ENCODE measurements around the gene ATRIP. TPM values are rescaled to one million over a fixed set of nuclear protein-coding genes. Genes with fewer than 3 reads are reported as not detected.

Gene ATRIP
- total RNA-seq, 3 donors from 2014 or later, result 8.2 to 8.6 (median 8.2) TPM

DNA sequence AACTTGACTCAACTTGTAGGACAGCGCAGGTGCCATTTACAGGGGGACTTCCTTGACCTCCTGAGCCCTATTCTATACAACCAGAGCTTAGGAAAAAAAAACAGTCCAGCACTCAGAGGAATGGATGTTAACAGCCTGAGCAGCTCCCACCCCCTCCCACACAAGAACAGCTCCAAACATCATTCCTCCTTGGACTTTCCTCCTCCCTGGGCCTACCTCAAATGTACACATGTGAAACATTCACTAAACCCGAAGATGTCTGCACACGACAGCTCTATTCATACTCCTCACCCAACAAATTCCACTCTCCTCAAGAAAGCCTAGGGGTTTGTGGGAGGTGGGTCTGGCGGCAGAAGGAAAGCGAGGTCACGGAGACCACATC is 503 bp upstream of the ATRIP start:
- H3K27ac ChIP-seq, result peak overlapping the region; percentile 92 to 94
- TF ChIP-seq, protein P1, sequence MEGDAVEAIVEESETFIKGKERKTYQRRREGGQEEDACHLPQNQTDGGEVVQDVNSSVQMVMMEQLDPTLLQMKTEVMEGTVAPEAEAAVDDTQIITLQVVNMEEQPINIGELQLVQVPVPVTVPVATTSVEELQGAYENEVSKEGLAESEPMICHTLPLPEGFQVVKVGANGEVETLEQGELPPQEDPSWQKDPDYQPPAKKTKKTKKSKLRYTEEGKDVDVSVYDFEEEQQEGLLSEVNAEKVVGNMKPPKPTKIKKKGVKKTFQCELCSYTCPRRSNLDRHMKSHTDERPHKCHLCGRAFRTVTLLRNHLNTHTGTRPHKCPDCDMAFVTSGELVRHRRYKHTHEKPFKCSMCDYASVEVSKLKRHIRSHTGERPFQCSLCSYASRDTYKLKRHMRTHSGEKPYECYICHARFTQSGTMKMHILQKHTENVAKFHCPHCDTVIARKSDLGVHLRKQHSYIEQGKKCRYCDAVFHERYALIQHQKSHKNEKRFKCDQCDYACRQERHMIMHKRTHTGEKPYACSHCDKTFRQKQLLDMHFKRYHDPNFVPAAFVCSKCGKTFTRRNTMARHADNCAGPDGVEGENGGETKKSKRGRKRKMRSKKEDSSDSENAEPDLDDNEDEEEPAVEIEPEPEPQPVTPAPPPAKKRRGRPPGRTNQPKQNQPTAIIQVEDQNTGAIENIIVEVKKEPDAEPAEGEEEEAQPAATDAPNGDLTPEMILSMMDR (IDR thresholded peaks at IDR 0.05), result no peak
- TF ChIP-seq POLR2AphosphoS5 (IDR thresholded peaks at IDR 0.05) (no peak), POLR2A (IDR thresholded peaks at IDR 0.05) (no peak)
- no peaks in the 10 kb centered on the region for H3K36me3 ChIP-seq
- intact Hi-C loops (cut with DNase I; ENCODE audit: low total_unique reads), result no loop called here
- H3K9me3 ChIP-seq, result no peaks in the 10 kb centered on the region
- peaks cover 7 to 9% of the 10 kb centered on the region in 2 donors for H3K4me1 ChIP-seq
- H3K4me3 ChIP-seq, result peak overlapping the region; percentile 64 to 96 (median 91)
- no peaks in the 10 kb centered on the region for H3K27me3 ChIP-seq
- no peak for DNase-seq (ENCODE audit: low spot score in 2 of 2)

DNA sequence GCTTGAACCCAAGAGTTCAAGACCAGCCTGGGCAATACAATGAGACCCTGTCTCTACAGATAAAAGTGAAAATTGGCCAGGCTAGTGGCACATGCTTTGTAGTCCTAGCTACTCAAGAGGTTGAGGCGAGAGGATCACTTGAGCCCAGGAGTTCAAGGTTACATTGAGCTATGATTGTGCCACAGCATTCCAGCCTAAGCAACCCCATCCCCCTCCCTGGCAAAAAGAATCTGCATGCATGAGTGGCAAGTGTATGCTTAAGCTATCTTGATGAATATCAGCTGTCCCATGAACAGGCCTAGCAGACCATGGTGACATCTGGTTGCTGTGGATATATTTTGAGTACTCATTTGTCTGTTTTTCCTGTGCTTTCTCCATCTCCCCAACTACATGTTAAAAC is 4.7 kb downstream of the ATRIP start:
- Histone ChIP-seq H3K27me3 (no peaks in the 10 kb centered on the region), H3K36me3 (no peaks in the 10 kb centered on the region), H3K4me3 (no peak overlapping the region), H3K4me1 (no peaks in the 10 kb centered on the region), H3K27ac (no peak overlapping the region), H3K9me3 (no peaks in the 10 kb centered on the region)
- DNase-seq (ENCODE audit: low spot score in 2 of 2), result no peak
- intact Hi-C loops (cut with DNase I; ENCODE audit: low total_unique reads), result no loop called here
- TF ChIP-seq, protein P1 (IDR thresholded peaks at IDR 0.05), result no peak
- TF ChIP-seq POLR2AphosphoS5 (IDR thresholded peaks at IDR 0.05) (no peak), POLR2A (IDR thresholded peaks at IDR 0.05) (no peak)

DNA sequence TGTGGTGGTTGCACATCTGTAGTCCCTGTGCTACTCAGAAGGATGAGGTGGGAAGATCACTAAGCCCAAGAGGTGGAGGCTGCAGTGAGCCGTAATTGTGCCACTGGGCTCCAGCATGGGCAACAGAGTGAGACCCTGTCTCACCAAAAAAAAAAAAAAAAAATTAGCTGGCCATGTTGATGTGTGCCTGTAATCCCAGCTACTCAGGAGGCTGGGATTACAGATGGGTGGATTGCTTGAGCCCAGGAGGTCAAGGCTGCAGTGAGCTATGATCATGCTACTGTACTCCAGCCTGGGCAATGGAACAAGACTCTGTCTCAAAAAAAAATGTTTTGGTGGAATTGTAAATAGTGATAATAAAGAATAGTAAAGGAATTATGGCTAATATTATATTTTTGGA is 9.9 kb downstream of the ATRIP start:
- DNase-seq (ENCODE audit: low spot score in 2 of 2), result no peak
- intact Hi-C loops (cut with DNase I; ENCODE audit: low total_unique reads), result no loop called here
- Histone ChIP-seq H3K27me3 (no peaks in the 10 kb centered on the region), H3K4me3 (no peak overlapping the region), H3K36me3 (no peaks in the 10 kb centered on the region), H3K27ac (no peak overlapping the region), H3K4me1 (no peaks in the 10 kb centered on the region), H3K9me3 (no peaks in the 10 kb centered on the region)
- TF ChIP-seq POLR2A (IDR thresholded peaks at IDR 0.05) (no peak), POLR2AphosphoS5 (IDR thresholded peaks at IDR 0.05) (no peak)
- TF ChIP-seq, protein P1 (IDR thresholded peaks at IDR 0.05), result no peak

DNA sequence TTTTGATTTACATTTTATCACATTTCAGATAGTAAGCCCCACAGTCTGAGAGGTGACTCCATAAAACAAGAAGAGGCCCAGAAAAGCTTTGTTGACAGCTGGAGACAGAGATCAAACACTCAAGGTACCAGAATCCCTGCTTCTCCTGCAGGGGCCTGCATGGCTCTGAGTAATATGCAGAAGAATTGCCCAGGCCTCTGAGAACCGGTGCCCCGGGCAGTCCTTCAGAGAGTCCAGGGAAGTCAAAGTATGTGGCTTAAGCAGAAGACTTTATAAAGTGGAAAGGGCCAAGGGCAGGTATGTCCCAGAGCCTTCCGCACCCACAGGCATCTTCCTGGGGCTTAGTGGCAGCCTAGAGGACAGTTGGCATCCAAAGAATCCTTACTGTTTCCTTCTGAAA is 12.8 kb downstream of the ATRIP start:
- H3K27ac ChIP-seq, result peak overlapping the region in 1 of 2 donors; percentile 35
- no peak for DNase-seq (ENCODE audit: low spot score in 2 of 2)
- no peaks in the 10 kb centered on the region for H3K4me1 ChIP-seq
- TF ChIP-seq POLR2A (IDR thresholded peaks at IDR 0.05) (no peak), POLR2AphosphoS5 (IDR thresholded peaks at IDR 0.05) (no peak)
- TF ChIP-seq, protein P1 (IDR thresholded peaks at IDR 0.05), result no peak
- no peaks in the 10 kb centered on the region for H3K27me3 ChIP-seq
- H3K36me3 ChIP-seq, result no peaks in the 10 kb centered on the region
- H3K4me3 ChIP-seq, result no peak overlapping the region
- intact Hi-C loops (cut with DNase I; ENCODE audit: low total_unique reads), result no loop called here
- H3K9me3 ChIP-seq, result no peaks in the 10 kb centered on the region

DNA sequence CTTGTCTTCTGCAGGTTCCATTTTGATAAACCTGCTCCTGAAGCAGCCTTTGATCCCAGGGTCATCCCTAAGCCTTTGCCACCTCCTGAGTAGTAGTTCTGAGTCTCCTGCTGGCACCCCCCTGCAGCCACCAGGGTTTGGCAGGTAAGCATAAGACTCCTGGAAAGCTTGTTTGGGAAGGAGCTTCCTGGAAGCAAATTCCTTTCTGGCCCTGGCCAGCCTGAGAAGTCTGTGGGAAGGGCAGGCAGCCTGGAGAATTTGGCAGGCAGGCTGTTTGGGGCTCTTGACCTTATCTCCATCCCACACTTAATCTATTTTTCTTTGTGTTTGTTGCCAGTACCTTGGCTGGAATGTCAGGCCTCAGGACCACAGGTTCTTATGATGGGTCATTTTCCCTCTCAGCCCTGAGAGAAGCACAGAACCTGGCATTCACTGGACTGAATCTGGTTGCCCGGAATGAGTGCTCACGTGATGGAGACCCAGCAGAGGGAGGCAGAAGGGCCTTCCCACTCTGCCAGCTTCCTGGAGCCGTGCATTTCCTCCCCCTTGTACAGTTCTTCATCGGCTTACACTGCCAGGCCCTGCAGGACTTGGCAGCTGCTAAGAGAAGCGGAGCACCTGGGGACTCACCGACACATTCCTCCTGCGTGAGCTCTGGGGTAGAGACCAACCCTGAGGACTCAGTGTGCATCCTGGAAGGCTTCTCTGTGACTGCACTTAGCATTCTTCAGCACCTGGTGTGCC is 13.4 kb downstream of the ATRIP start:
- TF ChIP-seq, protein P1 (IDR thresholded peaks at IDR 0.05), result no peak
- TF ChIP-seq POLR2A (IDR thresholded peaks at IDR 0.05) (no peak), POLR2AphosphoS5 (IDR thresholded peaks at IDR 0.05) (no peak)
- Histone ChIP-seq H3K27me3 (no peaks in the 10 kb centered on the region), H3K4me1 (peaks cover 0 to under 1% of the 10 kb centered on the region in 2 donors), H3K4me3 (no peak overlapping the region), H3K36me3 (no peaks in the 10 kb centered on the region), H3K9me3 (no peaks in the 10 kb centered on the region), H3K27ac (peak overlapping the region; percentile 35 to 50)
- DNase-seq (ENCODE audit: low spot score in 2 of 2), result peak in 1 of 2 donors; percentile 52
- intact Hi-C loops (cut with DNase I; ENCODE audit: low total_unique reads), result loop anchor here (5.0 kb wide), 1 partner anchor 92 kb away; no protein-coding TSS in a partner anchor

Measured in breast epithelium (tissue), 4 donors.